Measurements from ENCODE around the gene DENND5B.
"Not testable (repeated sequence)": the region's sequence is repeated elsewhere in the genome, so short reads cannot be mapped to it uniquely, and the experiment has no call there.

DNA sequence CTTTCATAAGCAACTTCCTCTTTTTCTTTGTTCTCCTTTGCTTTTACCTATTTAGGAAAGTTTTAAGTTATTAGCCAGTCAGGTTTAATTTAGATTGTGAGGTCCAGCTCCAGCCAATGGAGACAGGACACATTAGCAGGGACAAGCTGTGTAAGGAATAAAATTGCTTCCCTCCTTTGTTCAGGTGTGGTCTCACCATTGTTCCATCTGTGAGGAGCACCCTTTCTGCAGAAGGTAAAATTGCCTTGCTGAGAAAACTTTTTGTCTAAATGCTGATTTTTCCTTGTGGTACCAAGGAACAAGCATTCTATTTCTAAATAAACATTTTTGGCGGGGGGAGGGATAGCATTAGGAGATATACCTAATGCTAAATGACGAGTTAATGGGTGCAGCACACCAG is 17.4 kb upstream of the DENND5B start:
- TF ChIP-seq, protein P1, sequence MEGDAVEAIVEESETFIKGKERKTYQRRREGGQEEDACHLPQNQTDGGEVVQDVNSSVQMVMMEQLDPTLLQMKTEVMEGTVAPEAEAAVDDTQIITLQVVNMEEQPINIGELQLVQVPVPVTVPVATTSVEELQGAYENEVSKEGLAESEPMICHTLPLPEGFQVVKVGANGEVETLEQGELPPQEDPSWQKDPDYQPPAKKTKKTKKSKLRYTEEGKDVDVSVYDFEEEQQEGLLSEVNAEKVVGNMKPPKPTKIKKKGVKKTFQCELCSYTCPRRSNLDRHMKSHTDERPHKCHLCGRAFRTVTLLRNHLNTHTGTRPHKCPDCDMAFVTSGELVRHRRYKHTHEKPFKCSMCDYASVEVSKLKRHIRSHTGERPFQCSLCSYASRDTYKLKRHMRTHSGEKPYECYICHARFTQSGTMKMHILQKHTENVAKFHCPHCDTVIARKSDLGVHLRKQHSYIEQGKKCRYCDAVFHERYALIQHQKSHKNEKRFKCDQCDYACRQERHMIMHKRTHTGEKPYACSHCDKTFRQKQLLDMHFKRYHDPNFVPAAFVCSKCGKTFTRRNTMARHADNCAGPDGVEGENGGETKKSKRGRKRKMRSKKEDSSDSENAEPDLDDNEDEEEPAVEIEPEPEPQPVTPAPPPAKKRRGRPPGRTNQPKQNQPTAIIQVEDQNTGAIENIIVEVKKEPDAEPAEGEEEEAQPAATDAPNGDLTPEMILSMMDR (IDR thresholded peaks at IDR 0.05) = not testable (repeated sequence)
- not testable (repeated sequence) for TF ChIP-seq POLR2A (IDR thresholded peaks at IDR 0.05)

Measured in heart left ventricle (tissue), 13 donors.